Cardiac muscle cell (in vitro differentiated cells and primary cell): ENCODE results near the gene XKR7. TPM values are rescaled to one million over a fixed set of nuclear protein-coding genes. Genes with fewer than 3 reads are reported as not detected.

Experiments used
- DNase-seq, 2 donors: peaks; one replicate each; pipeline versions ENCODE4 v3.0.0 to v3.0.0-alpha.2; 2010 to 2017; ENCODE audit warnings: low read depth in 1 of 2, low spot score in 1 of 2
- H3K27ac ChIP-seq: fragments of 200-600 bp; sonication (generic); 2 replicates; pipeline ENCODE4 v1.5.1; 2016
- H3K27me3 ChIP-seq: fragments of 200-600 bp; sonication (generic); 2 replicates; pipeline ENCODE4 v1.6.0; 2016; ENCODE audit warnings: control low read depth
- H3K36me3 ChIP-seq: fragments of 200-600 bp; sonication (generic); 2 replicates; pipeline ENCODE4 v1.5.1; 2016; ENCODE audit warnings: control low read depth
- H3K4me1 ChIP-seq: fragments of 200-600 bp; sonication (generic); 2 replicates; pipeline ENCODE4 v1.8.1; 2017; ENCODE audit warnings: low read depth, mild to moderate bottlenecking, mixed run types
- H3K4me3 ChIP-seq: fragments of 200-600 bp; sonication (generic); 2 replicates; pipeline ENCODE4 v1.5.1; 2016; ENCODE audit warnings: mild to moderate bottlenecking
- H3K9me3 ChIP-seq: fragments of 200-600 bp; sonication (generic); 2 replicates; pipeline ENCODE4 v1.5.1; 2017; ENCODE audit warnings: low read depth, mild to moderate bottlenecking, control low read depth
- CTCF ChIP-seq: IDR thresholded peaks from 2 replicates; pipeline ENCODE4 v1.5.1; 2012; ENCODE audit warnings: low read depth, mild to moderate bottlenecking, low read length
- polyA plus RNA-seq: library from polyadenylated mRNA; unstranded; fragments of >200 nt; fragmentation: Nextera tagmentation; extraction: Ambion mirVana; gene quantifications from 2 replicates; pipeline ENCODE4 v1.2.1, GENCODE V29; 2016
- total RNA-seq: library from RNA; depleted of rRNA; stranded (reverse); fragments of >200 nt; gene quantifications from 2 replicates; pipeline ENCODE4 v1.2.3, GENCODE V29; 2016

XKR7 gene
- total and polyA plus RNA-seq, 2 experiments from 2014 or later = 0.03 TPM; not detected in 1

DNA sequence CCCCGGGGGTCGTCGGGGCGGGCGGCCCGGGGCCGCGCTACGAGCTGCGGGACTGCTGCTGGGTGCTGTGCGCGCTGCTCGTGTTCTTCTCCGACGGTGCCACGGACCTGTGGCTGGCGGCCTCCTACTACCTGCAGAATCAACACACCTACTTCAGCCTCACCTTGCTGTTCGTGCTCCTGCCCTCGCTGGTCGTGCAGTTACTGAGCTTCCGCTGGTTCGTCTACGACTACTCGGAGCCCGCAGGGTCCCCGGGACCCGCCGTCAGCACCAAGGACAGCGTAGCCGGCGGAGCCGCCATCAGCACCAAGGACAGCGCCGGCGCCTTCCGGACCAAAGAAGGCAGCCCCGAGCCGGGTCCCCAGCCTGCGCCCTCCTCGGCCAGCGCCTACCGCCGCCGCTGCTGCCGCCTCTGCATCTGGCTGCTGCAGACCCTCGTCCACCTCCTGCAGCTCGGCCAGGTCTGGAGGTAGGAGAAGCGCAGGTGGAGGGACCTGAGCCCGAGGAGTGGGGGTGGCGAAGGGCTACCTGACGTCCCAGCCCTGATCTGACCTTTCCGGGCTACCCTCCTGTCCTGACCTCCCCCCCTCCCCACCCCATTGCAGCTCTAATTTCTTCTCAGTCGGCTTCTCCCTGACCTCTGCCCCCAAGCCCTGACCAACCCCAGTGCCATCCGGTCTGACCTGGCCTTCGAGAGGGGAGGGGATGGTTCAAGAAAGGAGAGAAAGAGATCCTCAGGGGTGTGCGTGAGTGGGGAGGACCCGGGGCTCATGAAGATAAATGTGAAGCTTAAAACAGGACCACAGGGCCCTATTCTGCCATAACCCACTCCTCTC lies 558 bp downstream of the XKR7 start:
- H3K27ac ChIP-seq = no peak overlapping the region
- no peaks in the 10 kb centered on the region for H3K9me3 ChIP-seq
- no peak for TF ChIP-seq CTCF
- DNase-seq = peak; percentile 76 to 94
- peaks cover 56% of the 10 kb centered on the region for H3K27me3 ChIP-seq
- peak overlapping the region; percentile 52 for H3K4me3 ChIP-seq
- peaks cover 6% of the 10 kb centered on the region for H3K4me1 ChIP-seq
- no peaks in the 10 kb centered on the region for H3K36me3 ChIP-seq

DNA sequence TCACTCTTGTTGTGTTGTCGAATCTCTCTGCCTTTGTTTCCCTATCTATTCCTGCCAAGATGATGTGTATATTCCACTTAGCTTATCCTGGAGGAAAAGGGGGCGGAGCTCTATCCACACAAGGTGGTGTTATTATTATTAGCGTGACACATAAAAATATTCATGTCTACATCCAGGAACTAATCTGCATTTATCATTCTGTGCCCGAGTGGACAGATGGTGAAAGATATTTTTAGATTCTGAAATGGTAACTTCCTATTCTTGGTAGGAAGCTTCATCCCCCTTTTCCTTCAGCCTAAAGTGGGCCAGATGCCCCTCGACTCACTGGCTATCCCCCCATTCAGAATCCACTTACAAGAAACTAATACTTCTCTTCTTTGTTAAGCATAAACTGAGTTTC lies 2.0 kb downstream of the XKR7 start:
- no peak for TF ChIP-seq CTCF
- Histone ChIP-seq H3K27me3 (peaks cover 45% of the 10 kb centered on the region), H3K27ac (no peak overlapping the region), H3K9me3 (no peaks in the 10 kb centered on the region), H3K4me3 (no peak overlapping the region), H3K4me1 (peaks cover 6% of the 10 kb centered on the region), H3K36me3 (no peaks in the 10 kb centered on the region)
- DNase-seq = no peak

GRCh38 chr20:31972471-31973021 lies 4.6 kb downstream of the XKR7 start:
- Histone ChIP-seq H3K9me3 (no peaks in the 10 kb centered on the region), H3K4me3 (no peak overlapping the region), H3K27ac (peak overlapping the region; percentile 39), H3K4me1 (peaks cover 12% of the 10 kb centered on the region), H3K36me3 (no peaks in the 10 kb centered on the region), H3K27me3 (peaks cover 21% of the 10 kb centered on the region)
- DNase-seq = peak in 1 of 2 donors; percentile 32
- TF ChIP-seq CTCF = no peak

- no peak for TF ChIP-seq CTCF
- Histone ChIP-seq H3K36me3 (no peaks in the 10 kb centered on the region), H3K9me3 (no peaks in the 10 kb centered on the region), H3K27me3 (peaks cover 9% of the 10 kb centered on the region), H3K4me1 (peaks cover 12% of the 10 kb centered on the region), H3K4me3 (no peak overlapping the region), H3K27ac (no peak overlapping the region)
- no peak for DNase-seq
Observed at GRCh38 chr20:31974296-31974695, 6.3 kb downstream of the XKR7 start.

DNA sequence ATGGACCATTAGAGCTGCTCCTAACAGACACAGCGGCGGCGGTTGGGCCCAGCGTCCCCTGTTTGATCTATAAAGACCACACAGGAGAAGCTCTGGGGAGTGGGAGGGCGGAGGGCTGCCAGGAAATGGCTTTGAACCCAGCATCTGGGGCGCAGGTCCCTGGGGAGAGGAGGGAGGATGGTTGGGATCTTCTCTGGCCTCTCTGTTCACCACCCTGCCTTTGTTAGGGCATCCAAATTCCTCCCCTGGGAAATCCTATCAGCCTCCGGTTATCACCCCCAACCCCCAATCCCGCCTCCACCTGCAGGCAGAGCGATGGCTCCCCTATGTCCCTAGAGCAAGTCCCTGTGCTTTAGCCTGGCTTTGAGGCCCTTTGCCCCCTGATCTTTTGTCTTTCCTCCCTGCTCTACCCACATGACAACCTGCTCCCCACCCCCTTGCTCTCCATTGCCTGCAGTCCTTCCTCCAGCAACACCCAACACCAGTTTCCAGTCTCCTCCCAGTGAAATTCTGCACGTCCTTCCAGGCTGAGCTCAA lies 7.1 kb downstream of the XKR7 start:
- no peak overlapping the region for H3K27ac ChIP-seq

More for the DNA sequence above, 7.1 kb downstream of the XKR7 start:
- Histone ChIP-seq H3K4me1 (peaks cover 12% of the 10 kb centered on the region), H3K4me3 (no peak overlapping the region), H3K36me3 (no peaks in the 10 kb centered on the region), H3K9me3 (no peaks in the 10 kb centered on the region), H3K27me3 (peaks cover 2% of the 10 kb centered on the region)
- TF ChIP-seq CTCF = no peak
- DNase-seq = no peak
